Loucy (cell line): ENCODE data around the gene MUC5B.

ENCODE experiments used
- CTCF ChIP-seq: fragments of 200-600 bp; sonication (generic); conservative IDR thresholded peaks from 2 replicates; pipeline ENCODE4 v1.5.1; 2014; ENCODE audit warnings: mild to moderate bottlenecking, antibody characterized with exemption, low read length
- EZH2phosphoT487 ChIP-seq: fragments of 200-600 bp; IDR thresholded peaks from 2 replicates; pipeline ENCODE4 v1.6.1; 2018; ENCODE audit warnings: antibody characterized with exemption, mild to moderate bottlenecking, moderate library complexity, borderline replicate concordance

GRCh38 chr11:1222491-1223345 lies at the start of gene MUC5B:
- TF ChIP-seq CTCF = no peak
- TF ChIP-seq EZH2phosphoT487 = no peak
